Transverse colon (tissue), 4 donors: Measurements from ENCODE around the gene GPR18.

Experiments
- CTCF ChIP-seq, 5 experiments: fragments of 200-600 bp in 3 of 5; fragments of 450-650 bp in 2 of 5; sonication (generic) in 3 of 5; IDR thresholded peaks; 1 replicate in 2 of 5; 2 replicates in 3 of 5; pipeline ENCODE4 v1.5.1; 2016 to 2017; ENCODE audit warnings: antibody characterized with exemption in 5 of 5, inconsistent platforms in 3 of 5, mild to moderate bottlenecking in 2 of 5, moderate library complexity in 1 of 5
- EP300 ChIP-seq: sonication (generic); formaldehyde crosslinking; IDR thresholded peaks from one replicate; pipeline ENCODE4 v1.6.1; 2017; ENCODE audit warnings: antibody characterized with exemption, low read depth
- POLR2A ChIP-seq: fragments of 450-650 bp; IDR thresholded peaks from one replicate; pipeline ENCODE4 v1.6.1; 2016; ENCODE audit warnings: antibody characterized with exemption, mild to moderate bottlenecking, moderate library complexity
- POLR2AphosphoS5 ChIP-seq, 3 donors: sonication (generic); formaldehyde crosslinking; IDR thresholded peaks; one replicate each; pipeline ENCODE4 v1.6.1; 2016; ENCODE audit warnings: antibody characterized with exemption in 3 of 3

DNA sequence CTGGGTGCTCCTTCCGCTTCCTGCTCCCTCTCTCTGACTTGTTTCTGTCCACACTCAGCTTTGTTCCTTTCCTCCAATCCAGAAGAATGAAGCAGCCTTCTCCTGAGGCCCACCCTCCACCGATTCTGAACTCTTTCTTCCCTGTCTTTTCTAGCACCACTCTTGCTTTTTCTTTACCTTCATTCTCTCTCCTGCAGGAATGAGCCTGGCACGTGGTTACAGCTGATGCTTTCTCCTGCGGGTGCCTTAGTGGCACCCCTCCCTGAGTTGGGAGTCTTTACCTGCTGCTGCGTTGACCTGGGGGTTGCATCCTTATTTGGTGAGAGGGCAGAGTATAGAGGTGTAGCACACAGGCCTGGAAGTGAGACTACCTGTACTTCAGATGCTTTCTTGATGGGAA, 51.3 kb downstream of the GPR18 start:
- TF ChIP-seq CTCF (IDR thresholded peaks at IDR 0.05) = no peak
- no peak for TF ChIP-seq POLR2A
- no peak for TF ChIP-seq EP300
- TF ChIP-seq POLR2AphosphoS5 (IDR thresholded peaks at IDR 0.05) = no peak
